ENCODE measurements around the gene CMPK2. TPM values are rescaled to one million over a fixed set of nuclear protein-coding genes. Genes with fewer than 3 reads are reported as not detected.

CMPK2 gene
- total and polyA plus RNA-seq, 7 donors = 1.3 to 4.2 (median 1.7) TPM

- ATAC-seq = no peak
- intact Hi-C loops (cut with DNase I) = no loop called here
- H3K4me1 ChIP-seq = peaks cover 17% of the 10 kb centered on the region
- H3K36me3 ChIP-seq (ENCODE audit: insufficient read depth in 1 of 2, low read depth in 1 of 2) = no peaks in the 10 kb centered on the region
- H3K9me3 ChIP-seq = no peaks in the 10 kb centered on the region
- no peak overlapping the region for H3K27ac ChIP-seq
- 76 to 86% (median 80%) methylated on average over 3 of the region's 3 CpGs for WGBS, 3 donors
- DNase-seq = no peak
- H3K27me3 ChIP-seq (ENCODE audit: insufficient read depth in 3 of 3, low read length in 2 of 3) = no peaks in the 10 kb centered on the region
- H3K4me3 ChIP-seq = no peak overlapping the region
- TF ChIP-seq CTCF (IDR thresholded peaks at IDR 0.05) = no peak
These were observed 22.1 kb upstream of the CMPK2 start for GRCh38 chr2:6887751-6888192.

GRCh38 chr2:6885968-6886367 is 20.3 kb upstream of the CMPK2 start:
- Histone ChIP-seq H3K9me3 (no peaks in the 10 kb centered on the region), H3K4me1 (peaks cover 27% of the 10 kb centered on the region), H3K4me3 (no peak overlapping the region), H3K27me3 (ENCODE audit: insufficient read depth in 3 of 3, low read length in 2 of 3) (no peaks in the 10 kb centered on the region), H3K36me3 (ENCODE audit: insufficient read depth in 1 of 2, low read depth in 1 of 2) (no peaks in the 10 kb centered on the region), H3K27ac (no peak overlapping the region)
- 89 to 93% (median 90%) methylated on average over 3 of the region's 3 CpGs for WGBS, 3 donors
- ATAC-seq (no peak), DNase-seq (no peak)
- no peak for TF ChIP-seq CTCF (IDR thresholded peaks at IDR 0.05)
- intact Hi-C loops (cut with DNase I) = no loop called here

- Histone ChIP-seq H3K9me3 (no peaks in the 10 kb centered on the region), H3K4me3 (no peak overlapping the region), H3K4me1 (peaks cover 27% of the 10 kb centered on the region), H3K27me3 (ENCODE audit: insufficient read depth in 3 of 3, low read length in 2 of 3) (no peaks in the 10 kb centered on the region), H3K36me3 (ENCODE audit: insufficient read depth in 1 of 2, low read depth in 1 of 2) (no peaks in the 10 kb centered on the region), H3K27ac (no peak overlapping the region)
- TF ChIP-seq CTCF (IDR thresholded peaks at IDR 0.05) = no peak
- intact Hi-C loops (cut with DNase I) = no loop called here
- ATAC-seq (no peak), DNase-seq (no peak)
- WGBS, 3 donors = 82 to 88% (median 84%) methylated on average over 2 of the region's 2 CpGs
These were observed 19.8 kb upstream of the CMPK2 start for GRCh38 chr2:6885551-6885950.

- intact Hi-C loops (cut with DNase I) = no loop called here
- peaks cover 27% of the 10 kb centered on the region for H3K4me1 ChIP-seq
- peak overlapping the region; percentile 48 for H3K27ac ChIP-seq
- no peaks in the 10 kb centered on the region for H3K27me3 ChIP-seq (ENCODE audit: insufficient read depth in 3 of 3, low read length in 2 of 3)
- 12 to 21% (median 15%) methylated on average over 7 of the region's 7 CpGs for WGBS, 3 donors
- DNase-seq (no peak), ATAC-seq (peak in 3 of 4 donors; percentile 59 to 87 (median 85))
- no peaks in the 10 kb centered on the region for H3K36me3 ChIP-seq (ENCODE audit: insufficient read depth in 1 of 2, low read depth in 1 of 2)
- H3K9me3 ChIP-seq = no peaks in the 10 kb centered on the region
- H3K4me3 ChIP-seq = peak overlapping the region; percentile 29
- no peak for TF ChIP-seq CTCF (IDR thresholded peaks at IDR 0.05)
These were observed 17.9 kb upstream of the CMPK2 start for GRCh38 chr2:6883448-6884122.

- ATAC-seq (no peak), DNase-seq (no peak)
- no peaks in the 10 kb centered on the region for H3K27me3 ChIP-seq (ENCODE audit: insufficient read depth in 3 of 3, low read length in 2 of 3)
- H3K4me3 ChIP-seq = no peak overlapping the region
- 94 to 96% (median 95%) methylated on average over 5 of the region's 5 CpGs for WGBS, 3 donors
- H3K36me3 ChIP-seq (ENCODE audit: insufficient read depth in 1 of 2, low read depth in 1 of 2) = no peaks in the 10 kb centered on the region
- no peaks in the 10 kb centered on the region for H3K9me3 ChIP-seq
- H3K27ac ChIP-seq = no peak overlapping the region
- no peak for TF ChIP-seq CTCF (IDR thresholded peaks at IDR 0.05)
- intact Hi-C loops (cut with DNase I) = no loop called here
- peaks cover 31% of the 10 kb centered on the region for H3K4me1 ChIP-seq
These were observed 15.8 kb upstream of the CMPK2 start for GRCh38 chr2:6881516-6881915.
